H1 (cell line): ENCODE data around the gene CAMK2N2. TPM values are rescaled to one million over a fixed set of nuclear protein-coding genes. Genes with fewer than 3 reads are reported as not detected.

Experiments
- CTCF ChIA-PET: fragments of 300-600 bp; sonication (Branson Sonifier 250); formaldehyde crosslinking; loops from one replicate; lab custom pipeline; 2021; ENCODE audit not compliant: partially characterized antibody; lab: Charles Lee
- POLR2A ChIA-PET: fragments of 300-600 bp; sonication (Branson Sonifier 250); formaldehyde crosslinking; loops from one replicate; lab custom pipeline; 2021; ENCODE audit warnings: inconsistent platforms; ENCODE audit not compliant: partially characterized antibody; lab: Charles Lee
- DNase-seq, 2 experiments: peaks; one replicate each; pipeline versions ENCODE4 v3.0.0 to v3.0.0-alpha.2; 2010 to 2022; ENCODE audit warnings: low spot score in 2 of 2, low read depth in 1 of 2, mixed read lengths in 1 of 2
- FAIRE-seq: peaks from 2 replicates; lab custom pipeline; 2011; peaks lifted over from hg19 to GRCh38; lab: Jason Lieb, UNC
- H2AFZ ChIP-seq: 2 replicates; pipeline ENCODE4 v1.8.1; 2012; ENCODE audit warnings: low read length, inconsistent platforms
- H2AK5ac ChIP-seq: 2 replicates; pipeline ENCODE4 v1.6.1; 2013; ENCODE audit warnings: low read depth, low read length
- H2BK120ac ChIP-seq: replicated peaks from 2 replicates; pipeline ENCODE3; 2013; ENCODE audit warnings: low read depth, low read length, inconsistent platforms
- H2BK12ac ChIP-seq: 2 replicates; pipeline ENCODE4 v1.6.1; 2013; ENCODE audit warnings: low read depth, low read length
- H2BK15ac ChIP-seq: 2 replicates; pipeline ENCODE4 v1.6.1; 2013; ENCODE audit warnings: low read length
- H2BK20ac ChIP-seq: 2 replicates; pipeline ENCODE4 v1.6.1; 2013; ENCODE audit warnings: low read length
- H2BK5ac ChIP-seq: 2 replicates; pipeline ENCODE4 v1.6.1; 2013; ENCODE audit warnings: low read depth, low read length
- H3K14ac ChIP-seq: 2 replicates; pipeline ENCODE4 v1.6.1; 2013; ENCODE audit warnings: inconsistent platforms; ENCODE audit not compliant: insufficient read length
- H3K18ac ChIP-seq: 2 replicates; pipeline ENCODE4 v1.6.1; 2013; ENCODE audit warnings: low read length; ENCODE audit errors: extremely low read depth
- H3K23ac ChIP-seq: 2 replicates; pipeline ENCODE4 v1.6.1; 2013; ENCODE audit warnings: inconsistent platforms; ENCODE audit not compliant: insufficient read length
- H3K23me2 ChIP-seq: 2 replicates; pipeline ENCODE4 v1.6.1; 2013; ENCODE audit warnings: low read depth, low read length
- H3K27ac ChIP-seq: 2 replicates; pipeline ENCODE4 v1.6.1; 2011; ENCODE audit warnings: low read depth, low read length, inconsistent platforms
- H3K27me3 ChIP-seq, 4 experiments: replicated peaks in 1 of 4; 1 replicate in 1 of 4; 2 replicates in 3 of 4; pipeline versions ENCODE4 v1.6.1 to v1.8.1; 2011 to 2013; ENCODE audit warnings: low read length in 3 of 4, mild to moderate bottlenecking in 3 of 4, inconsistent platforms in 2 of 4, mixed read lengths in 2 of 4, moderate library complexity in 1 of 4; ENCODE audit not compliant: control insufficient read depth in 3 of 4, insufficient read depth in 3 of 4; ENCODE audit errors: extremely low read depth in 1 of 4
- H3K36me3 ChIP-seq, 4 experiments: 2 replicates each; pipeline versions ENCODE4 v1.6.1 to v1.8.1; 2011 to 2013; ENCODE audit warnings: mild to moderate bottlenecking in 4 of 4, low read length in 3 of 4, moderate library complexity in 2 of 4, control low read depth in 1 of 4, inconsistent platforms in 1 of 4; ENCODE audit not compliant: insufficient read depth in 4 of 4, control insufficient read depth in 2 of 4
- H3K4ac ChIP-seq: replicated peaks from 2 replicates; pipeline ENCODE3; 2013; ENCODE audit warnings: low read length, low read depth, mixed read lengths, inconsistent platforms; ENCODE audit not compliant: insufficient read length
- H3K4me1 ChIP-seq, 4 experiments: replicated peaks in 1 of 4; 1 replicate in 1 of 4; 2 replicates in 3 of 4; pipeline versions ENCODE4 v1.6.1 to v1.8.1; 2011 to 2013; ENCODE audit warnings: low read length in 3 of 4, inconsistent platforms in 2 of 4, mixed read lengths in 1 of 4; ENCODE audit not compliant: insufficient read depth in 4 of 4, control insufficient read depth in 3 of 4
- H3K4me2 ChIP-seq, 2 experiments: 2 replicates each; pipeline versions ENCODE4 v1.6.1 to v1.8.1; 2011 to 2013; ENCODE audit warnings: low read depth in 2 of 2, low read length in 2 of 2, control low read depth in 1 of 2, inconsistent platforms in 1 of 2, mild to moderate bottlenecking in 1 of 2; ENCODE audit not compliant: insufficient read depth in 1 of 2
- H3K4me3 ChIP-seq, 4 experiments: fragments of 200-600, 300-600 bp in 1 of 4; sonication (generic), shearing (Covaris generic), sonication (Bioruptor Twin) in 1 of 4; 2 replicates each; pipeline versions ENCODE4 v1.5.1 to v1.8.1; 2011 to 2016; ENCODE audit warnings: low read length in 4 of 4, low read depth in 3 of 4, control low read depth in 2 of 4, inconsistent platforms in 2 of 4, mild to moderate bottlenecking in 2 of 4, mixed read lengths in 1 of 4, moderate library complexity in 1 of 4; ENCODE audit not compliant: insufficient read depth in 2 of 4; ENCODE audit errors: extremely low read depth in 1 of 4
- H3K56ac ChIP-seq: replicated peaks from 2 replicates; pipeline ENCODE3; 2013; ENCODE audit warnings: low read depth, mild to moderate bottlenecking, mixed read lengths, low read length, inconsistent platforms; ENCODE audit not compliant: insufficient read length
- H3K79me1 ChIP-seq: 2 replicates; pipeline ENCODE4 v1.6.1; 2013; ENCODE audit warnings: low read depth, low read length, control low read depth
- H3K79me2 ChIP-seq, 2 experiments: 2 replicates each; pipeline versions ENCODE4 v1.6.1 to v1.8.1; 2012 to 2013; ENCODE audit warnings: low read length in 2 of 2, mild to moderate bottlenecking in 2 of 2, inconsistent platforms in 1 of 2; ENCODE audit not compliant: insufficient read depth in 2 of 2, control insufficient read depth in 1 of 2
- H3K9ac ChIP-seq, 4 experiments: replicated peaks in 1 of 4; 1 replicate in 1 of 4; 2 replicates in 3 of 4; pipeline versions ENCODE4 v1.6.1 to v1.8.1; 2011 to 2013; ENCODE audit warnings: low read depth in 3 of 4, low read length in 3 of 4, control low read depth in 2 of 4, mild to moderate bottlenecking in 2 of 4, moderate library complexity in 2 of 4, inconsistent platforms in 1 of 4; ENCODE audit errors: extremely low read depth in 1 of 4
- H3K9me3 ChIP-seq, 2 experiments: 2 replicates each; pipeline versions ENCODE4 v1.6.1 to v1.8.1; 2012 to 2013; ENCODE audit warnings: mild to moderate bottlenecking in 2 of 2, moderate library complexity in 2 of 2, control low read depth in 1 of 2, inconsistent platforms in 1 of 2, low read depth in 1 of 2, low read length in 1 of 2, mixed read lengths in 1 of 2; ENCODE audit not compliant: insufficient read depth in 2 of 2
- H4K20me1 ChIP-seq, 2 experiments: replicated peaks in 1 of 2; 2 replicates each; pipeline versions ENCODE3 to v1.8.1; 2011 to 2013; ENCODE audit warnings: inconsistent platforms in 2 of 2, low read length in 2 of 2, mild to moderate bottlenecking in 1 of 2; ENCODE audit not compliant: insufficient read depth in 2 of 2, control insufficient read depth in 1 of 2
- H4K5ac ChIP-seq: 2 replicates; pipeline ENCODE4 v1.6.1; 2013; ENCODE audit warnings: low read length, low read depth, mixed read lengths, inconsistent platforms; ENCODE audit not compliant: insufficient read length
- H4K8ac ChIP-seq: 2 replicates; pipeline ENCODE4 v1.8.0; 2013; ENCODE audit warnings: mild to moderate bottlenecking, moderate library complexity, low read length, inconsistent platforms; ENCODE audit not compliant: insufficient read depth; ENCODE audit errors: extremely low read depth
- H4K91ac ChIP-seq: replicated peaks from 2 replicates; pipeline ENCODE3; 2013; ENCODE audit warnings: low read length, mixed read lengths, inconsistent platforms; ENCODE audit not compliant: insufficient read length
- CTBP2 ChIP-seq: IDR thresholded peaks from 2 replicates; pipeline ENCODE4 v1.7.0; 2011; ENCODE audit warnings: borderline replicate concordance, mild to moderate bottlenecking, moderate library complexity, mixed read lengths, low read length; ENCODE audit not compliant: insufficient read depth, insufficient read length
- EP300 ChIP-seq, 2 experiments: IDR thresholded peaks; 1 replicate in 1 of 2; 2 replicates in 1 of 2; pipeline ENCODE4 v1.6.1; 2011 to 2012; ENCODE audit warnings: low read depth in 2 of 2, low read length in 2 of 2, mild to moderate bottlenecking in 2 of 2, borderline replicate concordance in 1 of 2, inconsistent platforms in 1 of 2, moderate library complexity in 1 of 2
- GTF2F1 ChIP-seq: IDR thresholded peaks from 2 replicates; pipeline ENCODE4 v1.6.1; 2012; ENCODE audit warnings: low read depth, low read length, improper control_type of control experiment, borderline replicate concordance
- KDM4A ChIP-seq: IDR thresholded peaks from one replicate; pipeline ENCODE4 v1.7.1; 2012; ENCODE audit warnings: low read depth, mild to moderate bottlenecking, moderate library complexity, low read length, inconsistent platforms; ENCODE audit not compliant: severe bottlenecking
- RAD21 ChIP-seq, 2 experiments: IDR thresholded peaks in 1 of 2; conservative IDR thresholded peaks in 1 of 2; 2 replicates each; pipeline ENCODE4 v1.6.1; 2011; ENCODE audit warnings: low read depth in 2 of 2, low read length in 2 of 2, improper control_type of control experiment in 1 of 2, inconsistent platforms in 1 of 2, mild to moderate bottlenecking in 1 of 2, moderate library complexity in 1 of 2
- RXRA ChIP-seq: IDR thresholded peaks from 2 replicates; pipeline ENCODE4 v1.6.1; 2011; ENCODE audit warnings: low read depth, mild to moderate bottlenecking, low read length, moderate library complexity; ENCODE audit not compliant: insufficient read depth
- SP1 ChIP-seq: IDR thresholded peaks from 2 replicates; pipeline ENCODE4 v1.6.1; 2011; ENCODE audit warnings: low read depth, low read length
- TCF12 ChIP-seq: IDR thresholded peaks from 2 replicates; pipeline ENCODE4 v1.6.1; 2011; ENCODE audit warnings: low read depth, mild to moderate bottlenecking, low read length
- WGBS, 2 experiments: shearing (Covaris generic) in 1 of 2; methylation state at CpG; one replicate each; pipeline versions ENCODE4 v1.1.6 to v1.1.7; 2013 to 2015; ENCODE audit warnings: low lambda C conversion rate in 2 of 2, mixed read lengths in 2 of 2, inconsistent platforms in 1 of 2, low coverage in 1 of 2, missing lambda C conversion rate in 1 of 2; ENCODE audit not compliant: insufficient replicate concordance in 2 of 2, insufficient coverage in 1 of 2, insufficient read length in 1 of 2; ENCODE audit errors: extremely low coverage in 1 of 2, missing lambda C conversion rate in 1 of 2; 5-methylcytosine and 5-hydroxymethylcytosine counted together
- polyA plus RNA-seq, 7 experiments: library from polyadenylated mRNA; depleted of rRNA in 3 of 7; stranded (reverse) in 5 of 7; unstranded in 2 of 7; fragments of >200 nt in 5 of 7; fragments of 200-250 nt in 2 of 7; gene quantifications; 1 replicate in 5 of 7; 2 replicates in 1 of 7; 4 replicates in 1 of 7; pipeline versions ENCODE4 v1.2.1 to v1.2.3, GENCODE V29; 2011 to 2013; ENCODE audit warnings: missing spikeins in 2 of 7, mixed read lengths in 2 of 7
- total RNA-seq: library from RNA; stranded (reverse); fragmentation: NEBNext Ultra II Directional; extraction: Animal tissue kit (Norgen Biotek cat#: 25700); gene quantifications from 2 replicates; pipeline ENCODE4 v1.2.1, GENCODE V29; 2021
- TF ChIP-seq, protein P1 (sequence below), 3 experiments: IDR thresholded peaks; 1 replicate in 2 of 3; 2 replicates in 1 of 3; pipeline versions ENCODE4 v1.5.1 to v1.6.1; 2011; ENCODE audit warnings: low read length in 3 of 3, mild to moderate bottlenecking in 3 of 3, inconsistent platforms in 2 of 3, low read depth in 1 of 3, moderate library complexity in 1 of 3; ENCODE audit not compliant: insufficient read depth in 1 of 3; ENCODE audit errors: control extremely low read depth in 1 of 3

Gene CAMK2N2
- total and polyA plus RNA-seq, 2 of the 8 experiments (the other 6 are each of a cell fraction or from before 2014, with no cell fraction given), result 4.0 to 17.7 TPM

GRCh38 chr3:184284696-184285095, 23.3 kb upstream of the CAMK2N2 start:
- H3K9ac ChIP-seq, result no peak overlapping the region
- no peak overlapping the region for H2AK5ac ChIP-seq
- H3K23ac ChIP-seq, result no peak overlapping the region
- POLR2A ChIA-PET, result interaction anchor here (1.0 to 1.7 kb wide), 2 partner anchors 35 to 128 kb away, joined by 3 to 4 read pairs; no protein-coding TSS in a partner anchor
- H3K14ac ChIP-seq, result no peak overlapping the region
- H2BK120ac ChIP-seq, result no peak overlapping the region
- H3K23me2 ChIP-seq, result no peaks in the 10 kb centered on the region
- H2BK5ac ChIP-seq, result no peak overlapping the region
- H3K79me1 ChIP-seq, result no peaks in the 10 kb centered on the region
- H3K4ac ChIP-seq, result no peak overlapping the region
- no peak overlapping the region for H2BK12ac ChIP-seq
- no peak overlapping the region for H3K4me3 ChIP-seq
- H4K8ac ChIP-seq, result no peak overlapping the region
- DNase-seq, result peak in 1 of 2 experiments; percentile 70
- no peak overlapping the region for H3K18ac ChIP-seq
- no peaks in the 10 kb centered on the region for H3K27me3 ChIP-seq
- WGBS, 2 experiments, result 10% methylated on average over 4 of the region's 4 CpGs; no CpG with 5 or more reads in 1 of the 2 experiments
- H3K4me1 ChIP-seq, result peaks cover 0 to 2% (median 0%) of the 10 kb centered on the region in 4 experiments; a peak in 2 of 7 replicates
- no peak overlapping the region for H2AFZ ChIP-seq
- FAIRE-seq, result peak; percentile 82
- H3K36me3 ChIP-seq, result no peaks in the 10 kb centered on the region
- no peak overlapping the region for H4K5ac ChIP-seq
- no peak overlapping the region for H3K56ac ChIP-seq
- no peaks in the 10 kb centered on the region for H4K20me1 ChIP-seq
- no peaks in the 10 kb centered on the region for H3K9me3 ChIP-seq
- no peak overlapping the region for H2BK20ac ChIP-seq
- CTCF ChIA-PET, result interaction anchor here (0.6 to 6.0 kb wide), 31 partner anchors 10 to 400 kb away, joined by 3 to 47 read pairs (median 4); partner anchors contain the start of genes ABCF3, CAMK2N2, EEF1AKMT4 and PARL
- no peak overlapping the region for H2BK15ac ChIP-seq
- H3K4me2 ChIP-seq, result no peak overlapping the region
- no peak overlapping the region for H3K27ac ChIP-seq
- H4K91ac ChIP-seq, result no peak overlapping the region
- no peaks in the 10 kb centered on the region for H3K79me2 ChIP-seq
- 0 out of 2 replicates have a peak, but pooled peaks have one; percentile 22 for TF ChIP-seq TCF12
- TF ChIP-seq KDM4A, result no peak
- no peak for TF ChIP-seq RXRA
- TF ChIP-seq SP1, result 0 out of 2 replicates have a peak, but pooled peaks have one; percentile 37
- no peak for TF ChIP-seq CTBP2
- TF ChIP-seq GTF2F1, result no peak
- TF ChIP-seq RAD21 (IDR thresholded peaks at IDR 0.05 in 1 of 2, conservative IDR thresholded peaks at IDR 0.05 in 1 of 2; ENCODE audit: low read depth in 2 of 2, low read length in 2 of 2), result peak; percentile 88 to 94
- no peak for TF ChIP-seq EP300 (IDR thresholded peaks at IDR 0.05; ENCODE audit: borderline replicate concordance in 1 of 2, low read depth in 2 of 2, low read length in 2 of 2)
- TF ChIP-seq, protein P1, sequence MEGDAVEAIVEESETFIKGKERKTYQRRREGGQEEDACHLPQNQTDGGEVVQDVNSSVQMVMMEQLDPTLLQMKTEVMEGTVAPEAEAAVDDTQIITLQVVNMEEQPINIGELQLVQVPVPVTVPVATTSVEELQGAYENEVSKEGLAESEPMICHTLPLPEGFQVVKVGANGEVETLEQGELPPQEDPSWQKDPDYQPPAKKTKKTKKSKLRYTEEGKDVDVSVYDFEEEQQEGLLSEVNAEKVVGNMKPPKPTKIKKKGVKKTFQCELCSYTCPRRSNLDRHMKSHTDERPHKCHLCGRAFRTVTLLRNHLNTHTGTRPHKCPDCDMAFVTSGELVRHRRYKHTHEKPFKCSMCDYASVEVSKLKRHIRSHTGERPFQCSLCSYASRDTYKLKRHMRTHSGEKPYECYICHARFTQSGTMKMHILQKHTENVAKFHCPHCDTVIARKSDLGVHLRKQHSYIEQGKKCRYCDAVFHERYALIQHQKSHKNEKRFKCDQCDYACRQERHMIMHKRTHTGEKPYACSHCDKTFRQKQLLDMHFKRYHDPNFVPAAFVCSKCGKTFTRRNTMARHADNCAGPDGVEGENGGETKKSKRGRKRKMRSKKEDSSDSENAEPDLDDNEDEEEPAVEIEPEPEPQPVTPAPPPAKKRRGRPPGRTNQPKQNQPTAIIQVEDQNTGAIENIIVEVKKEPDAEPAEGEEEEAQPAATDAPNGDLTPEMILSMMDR (IDR thresholded peaks at IDR 0.05; ENCODE audit: control extremely low read depth in 1 of 3, insufficient read depth in 1 of 3, low read depth in 1 of 3, low read length in 3 of 3), result peak; percentile 58 to 91 (median 83)
